Tibial nerve (tissue), 3 donors: ENCODE data around the gene SPSB3.

Source experiments
- POLR2A ChIP-seq, 2 donors: fragments of 450-650 bp; IDR thresholded peaks; one replicate each; pipeline ENCODE4 v1.6.1; 2017; ENCODE audit warnings: antibody characterized with exemption in 2 of 2, mild to moderate bottlenecking in 2 of 2, moderate library complexity in 2 of 2
- TF ChIP-seq, protein P1 (sequence below), 5 experiments: fragments of 200-600 bp in 3 of 5; fragments of 450-650 bp in 2 of 5; sonication (generic) in 3 of 5; IDR thresholded peaks; one replicate each; pipeline ENCODE4 v1.5.1; 2016 to 2019; ENCODE audit warnings: antibody characterized with exemption in 5 of 5, mild to moderate bottlenecking in 3 of 5, moderate library complexity in 2 of 5

GRCh38 chr16:1768061-1768766 lies 14.2 kb downstream of the SPSB3 start:
- TF ChIP-seq, protein P1, sequence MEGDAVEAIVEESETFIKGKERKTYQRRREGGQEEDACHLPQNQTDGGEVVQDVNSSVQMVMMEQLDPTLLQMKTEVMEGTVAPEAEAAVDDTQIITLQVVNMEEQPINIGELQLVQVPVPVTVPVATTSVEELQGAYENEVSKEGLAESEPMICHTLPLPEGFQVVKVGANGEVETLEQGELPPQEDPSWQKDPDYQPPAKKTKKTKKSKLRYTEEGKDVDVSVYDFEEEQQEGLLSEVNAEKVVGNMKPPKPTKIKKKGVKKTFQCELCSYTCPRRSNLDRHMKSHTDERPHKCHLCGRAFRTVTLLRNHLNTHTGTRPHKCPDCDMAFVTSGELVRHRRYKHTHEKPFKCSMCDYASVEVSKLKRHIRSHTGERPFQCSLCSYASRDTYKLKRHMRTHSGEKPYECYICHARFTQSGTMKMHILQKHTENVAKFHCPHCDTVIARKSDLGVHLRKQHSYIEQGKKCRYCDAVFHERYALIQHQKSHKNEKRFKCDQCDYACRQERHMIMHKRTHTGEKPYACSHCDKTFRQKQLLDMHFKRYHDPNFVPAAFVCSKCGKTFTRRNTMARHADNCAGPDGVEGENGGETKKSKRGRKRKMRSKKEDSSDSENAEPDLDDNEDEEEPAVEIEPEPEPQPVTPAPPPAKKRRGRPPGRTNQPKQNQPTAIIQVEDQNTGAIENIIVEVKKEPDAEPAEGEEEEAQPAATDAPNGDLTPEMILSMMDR (IDR thresholded peaks at IDR 0.05), result no peak
- no peak for TF ChIP-seq POLR2A (IDR thresholded peaks at IDR 0.05)
